DMS53 (cell line): ENCODE data around the gene CBLIF.
"Not testable (repeated sequence)": the region's sequence is repeated elsewhere in the genome, so short reads cannot be mapped to it uniquely, and the experiment has no call there.

Experiments used
- DNase-seq: peaks from one replicate; lab custom pipeline; 2025; lab: John Stamatoyannopoulos, UW

The CBLIF gene

DNA sequence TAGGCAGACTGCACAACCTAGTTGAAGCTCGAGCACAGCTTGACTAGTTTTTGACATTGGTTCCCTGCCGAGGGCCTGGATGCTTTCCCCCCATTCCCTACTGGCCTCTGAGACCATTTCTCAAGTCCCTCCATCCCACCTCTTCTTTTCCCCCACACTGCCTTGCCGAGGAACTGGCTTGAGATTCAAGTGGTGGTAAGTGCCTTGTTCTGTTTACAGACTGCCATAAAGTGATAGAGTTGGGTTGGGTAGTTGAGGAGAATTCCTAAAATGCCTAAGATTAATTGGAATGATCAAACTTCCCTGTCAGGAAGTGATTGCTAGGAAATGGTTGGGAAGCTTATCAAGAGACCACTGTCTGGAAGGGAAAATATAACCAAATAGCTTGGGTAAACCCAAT is 50.9 kb downstream of the CBLIF start:
- DNase-seq = no peak

DNA sequence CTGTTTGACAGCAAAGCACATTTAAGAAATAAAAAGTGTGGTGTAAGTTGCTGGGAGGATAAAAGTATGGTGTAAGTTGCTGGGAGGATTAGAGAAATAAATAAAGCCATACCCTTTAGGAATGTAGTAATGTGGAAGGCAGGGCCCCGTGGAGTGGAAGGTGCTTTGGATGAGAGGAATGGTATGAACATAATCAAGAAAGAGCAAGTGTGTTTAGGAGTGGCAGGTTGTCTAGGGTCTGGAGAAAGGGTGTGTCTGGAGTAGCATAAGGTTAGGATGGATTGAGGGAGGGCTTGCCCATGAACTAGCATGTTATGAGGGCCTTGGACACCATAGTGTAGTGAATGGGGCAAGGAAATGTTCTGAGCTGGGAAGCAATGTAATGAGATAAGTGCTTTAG is 52.8 kb downstream of the CBLIF start:
- no peak for DNase-seq

DNA sequence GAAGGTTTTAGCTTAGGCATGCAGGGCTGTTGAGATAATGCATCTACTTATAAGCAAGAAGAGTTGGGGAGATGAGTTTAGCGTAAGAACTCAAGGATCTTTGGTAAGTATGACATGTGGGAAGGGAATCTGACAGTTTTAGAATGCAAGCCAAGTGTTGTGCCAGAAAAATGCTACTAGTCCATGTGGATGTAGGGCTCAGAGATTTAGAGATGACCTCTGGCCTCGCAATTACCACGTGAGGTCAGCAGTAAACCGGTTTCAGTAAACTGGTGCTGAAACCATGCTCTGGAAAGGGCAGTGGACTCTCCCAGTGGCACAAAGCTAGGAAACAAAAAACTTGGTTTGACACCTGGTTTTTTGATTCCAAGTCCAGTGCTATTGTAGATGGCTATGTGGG is 53.7 kb downstream of the CBLIF start:
- no peak for DNase-seq

DNA sequence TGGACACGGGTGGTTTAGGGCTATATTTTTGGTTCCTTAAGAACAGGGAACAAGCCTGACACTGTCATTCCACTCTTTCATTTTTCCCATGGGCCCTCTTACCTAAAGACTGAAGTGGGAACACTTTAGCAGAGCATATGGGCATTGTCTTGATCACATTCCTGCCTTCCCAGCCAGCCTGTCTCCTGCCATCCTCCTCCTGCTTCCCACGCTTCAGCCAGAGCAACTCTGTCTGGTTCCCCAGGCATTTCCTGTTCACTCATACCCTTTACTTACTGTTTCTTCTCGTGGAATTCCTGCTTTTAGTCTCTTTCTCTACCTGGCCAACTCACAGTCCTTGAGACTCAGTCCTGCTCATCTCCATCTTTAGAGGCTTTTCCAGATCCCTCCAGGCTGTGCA is 57.5 kb downstream of the CBLIF start:
- no peak for DNase-seq

DNA sequence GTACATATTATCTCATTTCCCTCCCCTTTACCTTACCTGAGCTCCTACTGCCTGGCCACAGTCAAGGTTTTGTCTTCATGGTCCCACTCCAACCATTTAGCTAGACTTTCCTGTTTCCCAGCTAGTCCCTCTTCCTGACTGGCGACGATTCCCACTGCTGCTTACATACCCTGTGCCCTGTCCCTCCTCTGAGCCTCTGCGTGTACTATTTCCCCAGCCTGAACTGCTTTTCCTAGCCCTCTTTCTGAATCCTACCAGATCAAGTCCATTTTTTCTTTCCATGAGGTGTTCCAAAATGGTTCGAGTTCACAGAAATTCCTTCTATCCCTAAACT is 58.1 kb downstream of the CBLIF start:
- DNase-seq = no peak

DNA sequence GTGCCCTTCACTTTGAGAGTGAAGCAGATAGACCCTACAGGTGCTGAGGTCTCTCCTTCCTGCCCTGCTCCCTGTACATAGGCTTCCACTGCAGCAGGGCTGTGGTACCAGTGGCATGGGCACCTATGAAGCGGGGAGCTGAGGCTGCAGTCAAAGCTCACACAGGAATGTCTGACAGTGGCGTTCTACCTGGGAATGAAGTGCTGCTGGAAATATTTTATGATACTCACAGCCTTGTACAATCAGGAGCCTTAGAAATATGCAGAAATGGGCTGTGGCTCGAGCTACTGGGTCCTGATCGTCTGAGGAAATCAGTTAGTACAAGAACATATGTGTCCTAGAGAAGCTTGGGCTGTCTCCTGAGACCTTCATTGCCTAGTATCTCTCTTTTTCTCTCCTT is 59.5 kb downstream of the CBLIF start:
- DNase-seq = no peak

DNA sequence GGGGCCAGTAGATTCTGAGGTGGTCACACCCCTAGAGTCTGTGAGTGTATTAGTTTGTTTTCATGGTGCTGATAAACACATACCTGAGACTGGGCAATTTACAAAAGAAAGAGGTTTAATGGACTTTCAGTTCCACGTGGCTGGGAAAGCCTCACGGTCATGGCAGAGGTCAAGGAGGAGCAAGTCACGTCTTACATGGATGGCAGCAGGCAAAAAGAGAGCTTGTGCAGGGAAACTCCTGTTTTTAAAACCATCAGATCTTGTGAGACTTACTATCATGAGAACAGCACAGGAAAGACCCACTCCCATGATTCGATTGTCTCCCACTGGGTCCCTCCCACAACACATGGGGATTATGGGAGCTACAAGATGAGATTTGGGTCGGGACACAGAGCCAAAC is 60.9 kb downstream of the CBLIF start:
- DNase-seq = not testable (repeated sequence)

DNA sequence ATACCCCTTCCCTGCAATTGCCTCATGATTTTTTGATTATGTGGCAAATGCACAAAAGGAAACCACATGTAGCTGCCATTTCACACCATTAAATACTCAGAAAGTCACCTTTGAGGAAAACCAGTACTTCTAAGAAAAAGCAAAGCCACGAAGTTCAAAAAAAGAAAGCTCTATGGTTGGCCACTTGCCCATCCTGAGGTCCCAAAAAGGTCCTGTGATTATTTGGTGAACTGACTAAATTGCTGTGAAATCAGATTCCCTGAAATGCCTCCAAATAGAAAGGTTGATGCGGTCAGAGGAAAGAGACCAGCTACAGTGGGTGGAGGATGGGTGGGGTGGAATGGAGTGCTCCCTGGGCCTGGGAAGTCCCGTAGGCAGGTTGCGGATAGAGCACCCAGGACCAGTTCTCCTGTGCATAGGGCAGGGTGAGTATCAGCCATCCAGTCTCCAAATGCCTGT is 61.6 kb downstream of the CBLIF start:
- DNase-seq = no peak

DNA sequence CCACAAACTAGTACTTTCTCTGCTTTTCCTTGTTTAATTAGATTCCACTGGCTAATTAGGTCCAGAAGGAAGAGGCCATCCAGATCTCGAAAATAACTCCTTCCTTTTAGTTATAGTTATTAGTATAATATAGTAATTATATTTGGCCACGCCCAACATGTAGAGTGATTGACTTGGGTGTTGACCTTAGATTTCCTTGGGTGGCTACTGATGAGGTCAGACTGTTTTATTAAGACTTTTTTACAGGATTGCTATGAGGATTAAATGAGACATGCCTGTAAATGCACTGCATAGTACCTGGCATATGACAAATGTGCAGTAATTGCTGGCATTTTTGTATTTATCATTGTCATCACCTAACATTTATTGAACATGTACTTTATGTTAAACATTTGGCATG is 63.2 kb downstream of the CBLIF start:
- DNase-seq = no peak

DNA sequence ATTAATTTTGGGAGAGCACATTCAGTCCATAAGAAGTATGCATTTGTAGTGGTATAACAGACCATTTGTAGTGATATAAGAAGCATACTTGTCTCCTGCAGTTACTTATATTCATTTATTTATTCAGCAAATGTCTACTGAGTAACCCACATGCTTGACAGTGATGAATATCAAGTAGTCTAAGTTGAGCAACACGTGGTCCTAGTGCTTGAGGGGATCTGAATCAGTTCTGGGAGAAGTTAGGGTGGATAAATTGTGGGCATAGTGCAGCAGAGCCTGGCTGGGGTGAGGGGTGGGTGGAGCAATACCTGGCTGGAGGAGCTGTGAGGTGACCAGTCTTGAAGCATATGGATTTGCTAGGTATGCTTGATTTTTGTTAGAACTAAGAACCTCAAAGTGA is 65.8 kb downstream of the CBLIF start:
- no peak for DNase-seq
